H9 (cell line): ENCODE data around the gene ANKIB1. TPM values are rescaled to one million over a fixed set of nuclear protein-coding genes. Genes with fewer than 3 reads are reported as not detected.

ENCODE experiments used
- DNase-seq: peaks from one replicate; pipeline ENCODE4 v3.0.0-alpha.2; 2017
- H2AFZ ChIP-seq: one replicate; pipeline ENCODE4 v1.6.1; 2013; ENCODE audit warnings: mild to moderate bottlenecking, low read length, control low read depth, moderate library complexity
- H2AK5ac ChIP-seq: 2 replicates; pipeline ENCODE4 v1.6.1; 2013; ENCODE audit warnings: low read length, control low read depth, mixed read lengths; ENCODE audit not compliant: insufficient read length
- H2BK120ac ChIP-seq: one replicate; pipeline ENCODE4 v1.6.1; 2013; ENCODE audit warnings: low read depth, mild to moderate bottlenecking, low read length, control low read depth, inconsistent platforms; ENCODE audit not compliant: poor library complexity, severe bottlenecking
- H2BK12ac ChIP-seq: 2 replicates; pipeline ENCODE4 v1.6.1; 2013; ENCODE audit warnings: low read length, control low read depth, mixed read lengths, low read depth; ENCODE audit not compliant: insufficient read length
- H2BK15ac ChIP-seq: 2 replicates; pipeline ENCODE4 v1.6.1; 2013; ENCODE audit warnings: low read depth, low read length, control low read depth
- H2BK20ac ChIP-seq: one replicate; pipeline ENCODE4 v1.6.1; 2013; ENCODE audit warnings: low read depth, mild to moderate bottlenecking, low read length, control low read depth, inconsistent platforms; ENCODE audit not compliant: poor library complexity, severe bottlenecking
- H2BK5ac ChIP-seq: 2 replicates; pipeline ENCODE4 v1.6.1; 2013; ENCODE audit warnings: low read length, control low read depth, mixed read lengths; ENCODE audit not compliant: insufficient read length
- H3K14ac ChIP-seq: 2 replicates; pipeline ENCODE4 v1.6.1; 2013; ENCODE audit warnings: low read length, control low read depth; ENCODE audit not compliant: insufficient read depth
- H3K18ac ChIP-seq: 2 replicates; pipeline ENCODE4 v1.6.1; 2013; ENCODE audit warnings: low read depth, mild to moderate bottlenecking, mixed read lengths, low read length, control low read depth; ENCODE audit not compliant: insufficient read length
- H3K23ac ChIP-seq: 2 replicates; pipeline ENCODE4 v1.6.1; 2013; ENCODE audit warnings: low read length, control low read depth, mixed read lengths, low read depth; ENCODE audit not compliant: insufficient read length
- H3K23me2 ChIP-seq: 2 replicates; pipeline ENCODE4 v1.6.1; 2013; ENCODE audit warnings: low read depth, mild to moderate bottlenecking, mixed read lengths, low read length, control low read depth; ENCODE audit not compliant: insufficient read length, poor library complexity, severe bottlenecking
- H3K27ac ChIP-seq: 2 replicates; pipeline ENCODE4 v1.5.1; 2013; ENCODE audit warnings: low read length, control low read depth, mixed read lengths, low read depth; ENCODE audit not compliant: insufficient read length
- H3K27me3 ChIP-seq: 2 replicates; pipeline ENCODE4 v1.6.1; 2013; ENCODE audit warnings: low read length, control low read depth, inconsistent platforms; ENCODE audit not compliant: insufficient read depth
- H3K4ac ChIP-seq: 2 replicates; pipeline ENCODE4 v1.6.1; 2013; ENCODE audit warnings: low read depth, mild to moderate bottlenecking, control low read depth, inconsistent platforms, low read length, moderate library complexity
- H3K4me1 ChIP-seq: 2 replicates; pipeline ENCODE4 v1.6.1; 2013; ENCODE audit warnings: low read length, control low read depth, inconsistent platforms; ENCODE audit not compliant: insufficient read depth
- H3K4me2 ChIP-seq: 2 replicates; pipeline ENCODE4 v1.6.1; 2013; ENCODE audit warnings: low read length, control low read depth, mixed read lengths; ENCODE audit not compliant: insufficient read length, insufficient read depth
- H3K56ac ChIP-seq: 2 replicates; pipeline ENCODE4 v1.6.1; 2013; ENCODE audit warnings: low read depth, mild to moderate bottlenecking, mixed read lengths, low read length, control low read depth; ENCODE audit not compliant: insufficient read length
- H3K79me1 ChIP-seq: 2 replicates; pipeline ENCODE4 v1.6.1; 2013; ENCODE audit warnings: low read depth, mild to moderate bottlenecking, moderate library complexity, low read length, control low read depth, inconsistent platforms; ENCODE audit not compliant: insufficient read depth, poor library complexity, severe bottlenecking
- H3K79me2 ChIP-seq: 2 replicates; pipeline ENCODE4 v1.6.1; 2013; ENCODE audit warnings: low read length, control low read depth, inconsistent platforms; ENCODE audit not compliant: insufficient read depth
- H3K9ac ChIP-seq: 2 replicates; pipeline ENCODE4 v1.6.1; 2013; ENCODE audit warnings: low read length, control low read depth, mixed read lengths; ENCODE audit not compliant: insufficient read length; ENCODE audit errors: extremely low read depth
- H3K9me3 ChIP-seq: one replicate; pipeline ENCODE4 v1.6.1; 2013; ENCODE audit warnings: low read depth, low read length, inconsistent platforms; ENCODE audit not compliant: control insufficient read depth
- H3T11ph ChIP-seq: one replicate; pipeline ENCODE4 v1.6.1; 2013; ENCODE audit warnings: mild to moderate bottlenecking, low read length, control low read depth, inconsistent platforms
- H4K20me1 ChIP-seq: one replicate; pipeline ENCODE4 v1.6.1; 2013; ENCODE audit not compliant: control insufficient read depth, insufficient read length, insufficient read depth
- H4K5ac ChIP-seq: 2 replicates; pipeline ENCODE4 v1.6.1; 2013; ENCODE audit warnings: low read depth, mild to moderate bottlenecking, mixed read lengths, low read length, control low read depth; ENCODE audit not compliant: insufficient read length
- H4K8ac ChIP-seq: replicated peaks from 2 replicates; pipeline ENCODE4 v1.6.1; 2013; ENCODE audit warnings: low read length, control low read depth, mixed read lengths, low read depth; ENCODE audit not compliant: insufficient read length
- H4K91ac ChIP-seq: 2 replicates; pipeline ENCODE4 v1.6.1; 2013; ENCODE audit warnings: low read depth, mild to moderate bottlenecking, moderate library complexity, mixed read lengths, low read length, control low read depth; ENCODE audit not compliant: insufficient read length
- H3K27ac Mint-ChIP-seq, 3 experiments: 2 replicates in 2 of 3; 3 replicates in 1 of 3; pipeline ENCODE4 v1.8.0; 2020 to 2021; ENCODE audit warnings: mixed read lengths in 3 of 3, mild to moderate bottlenecking in 1 of 3, moderate library complexity in 1 of 3
- H3K27me3 Mint-ChIP-seq: 2 replicates; pipeline ENCODE4 v1.8.0; 2021; ENCODE audit warnings: low read depth, mild to moderate bottlenecking, moderate library complexity, mixed read lengths
- H3K36me3 Mint-ChIP-seq, 3 experiments: 2 replicates in 2 of 3; 3 replicates in 1 of 3; pipeline ENCODE4 v1.8.0; 2020 to 2021; ENCODE audit warnings: low read depth in 3 of 3, mixed read lengths in 3 of 3; ENCODE audit not compliant: insufficient read depth in 1 of 3
- H3K4me1 Mint-ChIP-seq, 2 experiments: 2 replicates each; pipeline ENCODE4 v1.8.0; 2020; ENCODE audit warnings: mixed read lengths in 2 of 2
- H3K4me3 Mint-ChIP-seq, 2 experiments: 2 replicates in 1 of 2; 3 replicates in 1 of 2; pipeline ENCODE4 v1.8.0; 2020 to 2021; ENCODE audit warnings: mild to moderate bottlenecking in 2 of 2, mixed read lengths in 2 of 2, moderate library complexity in 1 of 2
- H3K9me3 Mint-ChIP-seq, 2 experiments: 2 replicates in 1 of 2; 3 replicates in 1 of 2; pipeline ENCODE4 v1.8.0; 2020; ENCODE audit warnings: mild to moderate bottlenecking in 2 of 2, mixed read lengths in 2 of 2, moderate library complexity in 1 of 2
- WGBS: extraction: QIAGEN DNeasy Blood & Tissue Kit; methylation state at CpG from one replicate; pipeline ENCODE4 v1.1.7; 2013; ENCODE audit warnings: missing lambda C conversion rate, low lambda C conversion rate, mixed read lengths; ENCODE audit not compliant: insufficient read length; ENCODE audit errors: extremely low coverage; 5-methylcytosine and 5-hydroxymethylcytosine counted together
- total RNA-seq: library from RNA; stranded (reverse); gene quantifications from 2 replicates; pipeline ENCODE4 v1.2.1, GENCODE V29; 2021
- TF ChIP-seq, protein P1 (sequence below): fragments of 200-600 bp; sonication (generic); conservative IDR thresholded peaks from 3 replicates; pipeline ENCODE4 v1.8.0; 2021; ENCODE audit warnings: antibody characterized with exemption, mild to moderate bottlenecking

Gene ANKIB1
- total RNA-seq, 1 experiment from 2014 or later: 42.0 TPM

DNA sequence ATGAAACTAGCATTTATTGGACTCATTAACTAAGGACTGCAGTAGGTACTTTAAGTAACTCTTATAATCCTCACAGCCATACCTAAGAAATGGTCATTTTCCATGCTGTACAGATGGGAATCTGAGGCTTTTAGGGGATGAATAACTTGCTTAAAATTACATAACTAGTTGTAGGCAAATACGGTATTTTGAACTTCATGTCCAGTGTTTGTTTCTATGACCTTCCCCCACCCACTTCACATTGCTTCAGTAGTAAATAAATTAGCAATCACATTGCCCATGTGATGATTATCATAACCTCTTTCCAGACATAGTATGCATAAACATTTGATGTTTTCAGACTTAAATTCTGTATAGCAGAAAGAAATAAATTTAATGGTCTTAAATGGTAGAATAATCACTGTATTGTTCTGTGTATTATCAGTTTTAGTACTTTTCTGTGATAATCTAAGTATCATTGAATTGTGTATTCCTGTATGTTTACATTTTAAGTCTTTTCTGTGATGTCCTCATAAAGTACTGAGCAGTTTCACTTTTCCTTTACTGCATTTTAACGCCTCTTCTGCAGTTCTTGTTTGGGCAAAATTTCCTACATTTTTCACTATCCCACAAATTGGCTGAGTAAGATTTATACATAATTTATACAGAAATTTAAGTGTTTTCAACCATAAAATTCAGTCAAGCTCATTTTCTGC, 48.3 kb downstream of the ANKIB1 start:
- H3K18ac ChIP-seq: no peak overlapping the region
- H3K27ac Mint-ChIP-seq: no peak overlapping the region; a peak in 1 of 7 replicates
- no peak overlapping the region for H4K91ac ChIP-seq
- H3K4me2 ChIP-seq: no peak overlapping the region
- H4K20me1 ChIP-seq: no peaks in the 10 kb centered on the region
- no peak overlapping the region for H4K8ac ChIP-seq
- no peak overlapping the region for H3K23ac ChIP-seq
- no peak overlapping the region for H3K4me3 Mint-ChIP-seq
- no peaks in the 10 kb centered on the region for H3K9me3 ChIP-seq
- no peak overlapping the region for H2BK20ac ChIP-seq
- no peak overlapping the region for H3K9ac ChIP-seq
- no peaks in the 10 kb centered on the region for H3K23me2 ChIP-seq
- no peak overlapping the region for H3K4ac ChIP-seq
- H3K79me1 ChIP-seq: no peaks in the 10 kb centered on the region
- no peak overlapping the region for H3K56ac ChIP-seq
- H2BK15ac ChIP-seq: no peak overlapping the region
- no peak overlapping the region for H4K5ac ChIP-seq
- peaks cover 0 to 7% (median 4%) of the 10 kb centered on the region in 3 experiments; a peak in 3 of 7 replicates for H3K36me3 Mint-ChIP-seq
- H2BK5ac ChIP-seq: no peak overlapping the region
- H3K27ac ChIP-seq: no peak overlapping the region
- H3K79me2 ChIP-seq: peaks cover 1% of the 10 kb centered on the region; the same call in 1 of the 2 replicates
- no peak overlapping the region for H2AK5ac ChIP-seq
- no peak overlapping the region for H3T11ph ChIP-seq
- no peak overlapping the region for H2BK12ac ChIP-seq
- H3K4me1 ChIP-seq: no peaks in the 10 kb centered on the region
- WGBS: no CpG with 5 or more reads among the region's 2 CpGs
- H3K27me3 ChIP-seq: no peaks in the 10 kb centered on the region
- no peak overlapping the region for H3K14ac ChIP-seq
- TF ChIP-seq, protein P1, sequence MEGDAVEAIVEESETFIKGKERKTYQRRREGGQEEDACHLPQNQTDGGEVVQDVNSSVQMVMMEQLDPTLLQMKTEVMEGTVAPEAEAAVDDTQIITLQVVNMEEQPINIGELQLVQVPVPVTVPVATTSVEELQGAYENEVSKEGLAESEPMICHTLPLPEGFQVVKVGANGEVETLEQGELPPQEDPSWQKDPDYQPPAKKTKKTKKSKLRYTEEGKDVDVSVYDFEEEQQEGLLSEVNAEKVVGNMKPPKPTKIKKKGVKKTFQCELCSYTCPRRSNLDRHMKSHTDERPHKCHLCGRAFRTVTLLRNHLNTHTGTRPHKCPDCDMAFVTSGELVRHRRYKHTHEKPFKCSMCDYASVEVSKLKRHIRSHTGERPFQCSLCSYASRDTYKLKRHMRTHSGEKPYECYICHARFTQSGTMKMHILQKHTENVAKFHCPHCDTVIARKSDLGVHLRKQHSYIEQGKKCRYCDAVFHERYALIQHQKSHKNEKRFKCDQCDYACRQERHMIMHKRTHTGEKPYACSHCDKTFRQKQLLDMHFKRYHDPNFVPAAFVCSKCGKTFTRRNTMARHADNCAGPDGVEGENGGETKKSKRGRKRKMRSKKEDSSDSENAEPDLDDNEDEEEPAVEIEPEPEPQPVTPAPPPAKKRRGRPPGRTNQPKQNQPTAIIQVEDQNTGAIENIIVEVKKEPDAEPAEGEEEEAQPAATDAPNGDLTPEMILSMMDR: no peak
- no peak overlapping the region for H2BK120ac ChIP-seq
- H2AFZ ChIP-seq: no peak overlapping the region
- no peaks in the 10 kb centered on the region for H3K9me3 Mint-ChIP-seq
- no peaks in the 10 kb centered on the region for H3K27me3 Mint-ChIP-seq
- no peak for DNase-seq
- peaks cover 18 to 25% of the 10 kb centered on the region in 2 experiments for H3K4me1 Mint-ChIP-seq
